Body of pancreas (tissue), 4 donors: Measurements from ENCODE around the gene SHANK3.

ENCODE experiments used
- CTCF ChIP-seq, 7 experiments: fragments of 450-650 bp in 4 of 7; fragments of 200-600 bp in 3 of 7; sonication (generic) in 3 of 7; IDR thresholded peaks; one replicate each; pipeline ENCODE4 v1.5.1; 2016 to 2019; ENCODE audit warnings: antibody characterized with exemption in 7 of 7
- POLR2A ChIP-seq, 3 donors: fragments of 450-650 bp; IDR thresholded peaks; one replicate each; pipeline ENCODE4 v1.6.1; 2016; ENCODE audit warnings: antibody characterized with exemption in 3 of 3, mild to moderate bottlenecking in 2 of 3

- TF ChIP-seq CTCF (IDR thresholded peaks at IDR 0.05): no peak
- TF ChIP-seq POLR2A (IDR thresholded peaks at IDR 0.05): no peak
These were observed 29.6 kb downstream of the SHANK3 start for GRCh38 chr22:50702261-50702671.
